HG03175 (cell line): ENCODE results near the gene PRDX2.
"Not testable (repeated sequence)": the region's sequence is repeated elsewhere in the genome, so short reads cannot be mapped to it uniquely, and the experiment has no call there.

Experiments
- ATAC-seq: cut with Tn5 transposase; IDR thresholded peaks from one replicate; pipeline ENCODE4 v1.9.1; 2021; ENCODE audit warnings: mild to moderate bottlenecking, moderate library complexity; ENCODE audit not compliant: unreplicated experiment

The PRDX2 gene

GRCh38 chr19:12801466-12802266 is at the start of gene PRDX2, which contains the start of gene THSD8:
TSS of gene PRDX2 (minus strand) at chr19:12801800. CDS start at chr19:12801261, 539 bp downstream.
TSS of gene THSD8 (plus strand) at chr19:12802069. CDS start at chr19:12802072, 3 bp downstream.
- no peak for ATAC-seq

GRCh38 chr19:12847159-12848139 is 45.8 kb upstream of the PRDX2 start:
- no peak for ATAC-seq

GRCh38 chr19:12846613-12847012 is 45.0 kb upstream of the PRDX2 start:
- ATAC-seq = not testable (repeated sequence)

GRCh38 chr19:12843999-12844732 is 42.6 kb upstream of the PRDX2 start:
- ATAC-seq = no peak

- no peak for ATAC-seq
Measured at GRCh38 chr19:12843328-12843727, 41.7 kb upstream of the PRDX2 start.

GRCh38 chr19:12842511-12842910 is 40.9 kb upstream of the PRDX2 start:
- no peak for ATAC-seq

- no peak for ATAC-seq
Measured at GRCh38 chr19:12841094-12841493, 39.5 kb upstream of the PRDX2 start.

- ATAC-seq = no peak
Measured at GRCh38 chr19:12840091-12841079, 38.8 kb upstream of the PRDX2 start.

- no peak for ATAC-seq
Measured at GRCh38 chr19:12838886-12839756, 37.5 kb upstream of the PRDX2 start.

GRCh38 chr19:12838182-12838885 is 36.7 kb upstream of the PRDX2 start, which contains the start of gene MAST1:
TSS of gene MAST1 (plus strand) at chr19:12838515. CDS start at chr19:12838573, 58 bp downstream.
- ATAC-seq = no peak

- no peak for ATAC-seq
Measured at GRCh38 chr19:12837225-12837624, 35.6 kb upstream of the PRDX2 start.

- no peak for ATAC-seq
Measured at GRCh38 chr19:12836529-12836863, 34.9 kb upstream of the PRDX2 start.

- ATAC-seq = no peak
Measured at GRCh38 chr19:12834976-12835757, 33.6 kb upstream of the PRDX2 start.

GRCh38 chr19:12834566-12834943 is 33.0 kb upstream of the PRDX2 start, which contains the start of gene RTBDN:
TSS of gene RTBDN (minus strand) at chr19:12834579. CDS start at chr19:12829979, 4,600 bp downstream.
- no peak for ATAC-seq

- ATAC-seq = no peak
Measured at GRCh38 chr19:12833738-12834565, 32.4 kb upstream of the PRDX2 start.

GRCh38 chr19:12833418-12833737 is 31.8 kb upstream of the PRDX2 start:
- ATAC-seq = no peak

- ATAC-seq = no peak
Measured at GRCh38 chr19:12828494-12828893, 26.9 kb upstream of the PRDX2 start.
